ENCODE data around the gene DIP2A. TPM values are rescaled to one million over a fixed set of nuclear protein-coding genes. Genes with fewer than 3 reads are reported as not detected.

DIP2A gene
- total RNA-seq, 1 experiment from 2014 or later: 22.9 TPM

GRCh38 chr21:46480466-46480865 is 21.8 kb downstream of the DIP2A start:
- CTCF ChIA-PET: no interaction called here
- in situ Hi-C loops (cut with HindIII; ENCODE audit: low pct_unique_long_range_greater_than_20kb, low sequenced_read_pairs) (no loop called here), intact Hi-C loops (cut with micrococcal nuclease; ENCODE audit: unreplicated experiment) (no loop called here)
- H3K36me3 ChIP-seq (ENCODE audit: control insufficient read depth, insufficient read depth, low read length): no peaks in the 10 kb centered on the region
- ATAC-seq: no peak
- POLR2A ChIA-PET: no interaction called here
- BruUV-seq (replicated peaks): no TSS peak
- no peaks in the 10 kb centered on the region for H3K4me1 ChIP-seq (ENCODE audit: control insufficient read depth, insufficient read depth, low read length)
- DNase-seq (ENCODE audit: low read depth, low spot score): no peak
- TF ChIP-seq TCF7L2 (IDR thresholded peaks at IDR 0.05; ENCODE audit: low read depth, low read length): no peak
- TF ChIP-seq CTCF (IDR thresholded peaks at IDR 0.05): no peak
- TF ChIP-seq SIN3A (IDR thresholded peaks at IDR 0.05; ENCODE audit: borderline replicate concordance, insufficient read depth, low read depth, low read length): no peak
- TF ChIP-seq POLR2AphosphoS5 (IDR thresholded peaks at IDR 0.05; ENCODE audit: low read depth, low read length): no peak
- TF ChIP-seq REST (IDR thresholded peaks at IDR 0.05; ENCODE audit: insufficient read depth in 1 of 2, low read depth in 2 of 2, low read length in 1 of 2): no peak
- no peaks in the 10 kb centered on the region for H3K27me3 ChIP-seq (ENCODE audit: control insufficient read depth, insufficient read depth, low read length)
- no peak overlapping the region for H3K4me3 ChIP-seq (ENCODE audit: low read depth in 2 of 2, low read length in 2 of 2)
- no peaks in the 10 kb centered on the region for H3K9me3 ChIP-seq (ENCODE audit: control insufficient read depth, insufficient read depth, low read depth, low read length)
- no peak overlapping the region for H3K27ac ChIP-seq (ENCODE audit: low read length)

GRCh38 chr21:46482225-46482845 is 23.6 kb downstream of the DIP2A start:
- ATAC-seq: no peak
- ChIA-PET CTCF (no interaction called here), POLR2A (no interaction called here)
- no TSS peak for BruUV-seq (replicated peaks)
- DNase-seq (ENCODE audit: low read depth, low spot score): no peak
- TF ChIP-seq TCF7L2 (IDR thresholded peaks at IDR 0.05; ENCODE audit: low read depth, low read length) (no peak), SIN3A (IDR thresholded peaks at IDR 0.05; ENCODE audit: borderline replicate concordance, insufficient read depth, low read depth, low read length) (no peak), REST (IDR thresholded peaks at IDR 0.05; ENCODE audit: insufficient read depth in 1 of 2, low read depth in 2 of 2, low read length in 1 of 2) (no peak), POLR2AphosphoS5 (IDR thresholded peaks at IDR 0.05; ENCODE audit: low read depth, low read length) (no peak), CTCF (IDR thresholded peaks at IDR 0.05) (no peak)
- Histone ChIP-seq H3K27ac (ENCODE audit: low read length) (no peak overlapping the region), H3K9me3 (ENCODE audit: control insufficient read depth, insufficient read depth, low read depth, low read length) (no peaks in the 10 kb centered on the region), H3K27me3 (ENCODE audit: control insufficient read depth, insufficient read depth, low read length) (no peaks in the 10 kb centered on the region), H3K4me3 (ENCODE audit: low read depth in 2 of 2, low read length in 2 of 2) (no peak overlapping the region), H3K4me1 (ENCODE audit: control insufficient read depth, insufficient read depth, low read length) (no peaks in the 10 kb centered on the region), H3K36me3 (ENCODE audit: control insufficient read depth, insufficient read depth, low read length) (no peaks in the 10 kb centered on the region)
- in situ Hi-C loops (cut with HindIII; ENCODE audit: low pct_unique_long_range_greater_than_20kb, low sequenced_read_pairs) (no loop called here), intact Hi-C loops (cut with micrococcal nuclease; ENCODE audit: unreplicated experiment) (no loop called here)
